Left hindlimb (tissue), 1 donor: ENCODE measurements around the gene TENM4.

Source experiments
- DNase-seq: peaks from one replicate; pipeline ENCODE4 v3.0.0-alpha.2; 2018

Gene TENM4

GRCh38 chr11:78954261-78954660, 486.6 kb downstream of the TENM4 start:
- no peak for DNase-seq

GRCh38 chr11:78952890-78953289, 487.9 kb downstream of the TENM4 start:
- DNase-seq: peak; percentile 58

GRCh38 chr11:78952175-78952574, 488.7 kb downstream of the TENM4 start:
- no peak for DNase-seq

GRCh38 chr11:78949976-78950690, 490.7 kb downstream of the TENM4 start:
- no peak for DNase-seq

- DNase-seq: peak; percentile 76
These were observed 493.6 kb downstream of the TENM4 start for GRCh38 chr11:78946945-78947902.

GRCh38 chr11:78943841-78944240, 497.0 kb downstream of the TENM4 start:
- DNase-seq: no peak

GRCh38 chr11:78943154-78943553, 497.7 kb downstream of the TENM4 start:
- no peak for DNase-seq

GRCh38 chr11:78941226-78941851, 499.5 kb downstream of the TENM4 start:
- DNase-seq: no peak

GRCh38 chr11:78940500-78941225, 500.2 kb downstream of the TENM4 start:
- DNase-seq: no peak

GRCh38 chr11:78938971-78939370, 501.9 kb downstream of the TENM4 start:
- DNase-seq: no peak

GRCh38 chr11:78938036-78938435, 502.8 kb downstream of the TENM4 start:
- DNase-seq: no peak

GRCh38 chr11:78935398-78936068, 505.3 kb downstream of the TENM4 start:
- DNase-seq: no peak

- no peak for DNase-seq
These were observed 507.5 kb downstream of the TENM4 start for GRCh38 chr11:78933350-78933749.

GRCh38 chr11:78932757-78933156, 508.1 kb downstream of the TENM4 start:
- no peak for DNase-seq

GRCh38 chr11:78931891-78932290, 508.9 kb downstream of the TENM4 start:
- no peak for DNase-seq

GRCh38 chr11:78930810-78931523, 509.9 kb downstream of the TENM4 start:
- no peak for DNase-seq

GRCh38 chr11:78929906-78930220, 511.0 kb downstream of the TENM4 start:
- no peak for DNase-seq

- DNase-seq: no peak
These were observed 511.5 kb downstream of the TENM4 start for GRCh38 chr11:78929207-78929905.

- no peak for DNase-seq
These were observed 513.3 kb downstream of the TENM4 start for GRCh38 chr11:78927511-78927910.

GRCh38 chr11:78926633-78927338, 514.0 kb downstream of the TENM4 start:
- no peak for DNase-seq
